ENCODE data around the gene TPGS2.

DNA sequence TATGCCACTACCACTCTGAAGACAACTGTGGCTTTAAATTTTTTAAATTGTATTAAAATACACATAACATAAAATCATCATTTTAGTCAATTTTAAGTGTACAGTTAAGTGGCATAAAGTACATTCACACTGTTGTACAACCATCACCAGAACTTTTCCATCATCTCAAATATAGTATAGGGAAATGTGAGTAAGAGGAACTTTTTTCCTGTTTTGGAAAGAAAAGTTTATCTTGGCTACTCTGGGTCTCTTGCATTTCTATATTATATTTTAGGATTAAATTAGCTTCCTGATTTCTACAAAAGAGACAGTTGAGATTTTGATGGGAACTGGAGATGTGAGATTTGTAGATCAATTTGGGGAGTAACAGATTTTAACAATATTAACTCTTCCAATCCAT, 3.3 kb downstream of the TPGS2 start:
- TF ChIP-seq POLR2A (IDR thresholded peaks at IDR 0.05) (no peak), POLR2AphosphoS5 (IDR thresholded peaks at IDR 0.05) (no peak)

All from suprapubic skin (tissue), 4 donors.